CD8-positive, alpha-beta memory T cell (primary cell): ENCODE data around the gene PIK3R3. TPM values are rescaled to one million over a fixed set of nuclear protein-coding genes. Genes with fewer than 3 reads are reported as not detected.

Experiments used
- CTCF ChIA-PET: fragments of 350-600 bp; sonication (Branson Sonifier 250); formaldehyde crosslinking; loops from one replicate; lab custom pipeline; 2021; ENCODE audit warnings: antibody characterized with exemption; lab: Charles Lee
- POLR2A ChIA-PET: fragments of 350-600 bp; sonication (Branson Sonifier 250); formaldehyde crosslinking; loops from one replicate; lab custom pipeline; 2021; ENCODE audit warnings: antibody characterized with exemption; lab: Charles Lee
- DNase-seq, 5 donors: peaks; one replicate each; pipeline versions ENCODE4 v3.0.0 to v3.0.0-alpha.2; 2020 to 2022; ENCODE audit warnings: mixed read lengths in 1 of 5
- H3K27ac ChIP-seq: one replicate; pipeline ENCODE4 v1.7.0; 2013; ENCODE audit warnings: low read depth, mild to moderate bottlenecking, low read length, moderate library complexity
- H3K27me3 ChIP-seq: 2 replicates; pipeline ENCODE4 v1.7.0; 2013; ENCODE audit warnings: low read length, mild to moderate bottlenecking; ENCODE audit not compliant: insufficient read depth, poor library complexity, severe bottlenecking
- H3K36me3 ChIP-seq: 2 replicates; pipeline ENCODE4 v1.7.0; 2013; ENCODE audit warnings: mild to moderate bottlenecking, low read length, moderate library complexity; ENCODE audit not compliant: insufficient read depth
- H3K4me1 ChIP-seq: 2 replicates; pipeline ENCODE4 v1.7.0; 2013; ENCODE audit warnings: mild to moderate bottlenecking, low read length, moderate library complexity; ENCODE audit not compliant: insufficient read depth
- H3K4me3 ChIP-seq: 2 replicates; pipeline ENCODE4 v1.7.0; 2013; ENCODE audit warnings: mild to moderate bottlenecking, low read length
- H3K9me3 ChIP-seq: 2 replicates; pipeline ENCODE4 v1.7.0; 2013; ENCODE audit warnings: mild to moderate bottlenecking, low read length
- H3K27ac Mint-ChIP-seq, 8 donors: one replicate each; pipeline ENCODE4 v1.8.0; 2020 to 2021; ENCODE audit warnings: mixed read lengths in 8 of 8, mild to moderate bottlenecking in 6 of 8, inconsistent platforms in 3 of 8, moderate library complexity in 3 of 8
- H3K27me3 Mint-ChIP-seq, 2 donors: one replicate each; pipeline ENCODE4 v1.8.0; 2020 to 2021; ENCODE audit warnings: mixed read lengths in 2 of 2, mild to moderate bottlenecking in 1 of 2, moderate library complexity in 1 of 2
- H3K36me3 Mint-ChIP-seq, 3 donors: one replicate each; pipeline ENCODE4 v1.8.0; 2020 to 2021; ENCODE audit warnings: mixed read lengths in 3 of 3, inconsistent platforms in 1 of 3, mild to moderate bottlenecking in 1 of 3
- H3K4me1 Mint-ChIP-seq, 3 donors: one replicate each; pipeline ENCODE4 v1.8.0; 2020 to 2021; ENCODE audit warnings: mixed read lengths in 3 of 3, inconsistent platforms in 1 of 3, mild to moderate bottlenecking in 1 of 3
- H3K4me3 Mint-ChIP-seq, 7 donors: one replicate each; pipeline ENCODE4 v1.8.0; 2020 to 2021; ENCODE audit warnings: mixed read lengths in 7 of 7, mild to moderate bottlenecking in 6 of 7, moderate library complexity in 4 of 7, inconsistent platforms in 2 of 7
- H3K9me3 Mint-ChIP-seq, 5 donors: one replicate each; pipeline ENCODE4 v1.8.0; 2020 to 2022; ENCODE audit warnings: mixed read lengths in 5 of 5, mild to moderate bottlenecking in 3 of 5, moderate library complexity in 2 of 5, inconsistent platforms in 1 of 5
- polyA plus RNA-seq: library from polyadenylated mRNA; unstranded; fragments of 300-500 nt; fragmentation: Illumina TruSeq; gene quantifications from one replicate; pipeline ENCODE4 v1.2.3, GENCODE V29; 2021
- total RNA-seq, 2 experiments: library from RNA; stranded (reverse); gene quantifications; one replicate each; pipeline ENCODE4 v1.2.3, GENCODE V29; 2021

Gene PIK3R3
- total and polyA plus RNA-seq, 3 experiments from 2014 or later = 3.3 to 4.7 (median 4.3) TPM

DNA sequence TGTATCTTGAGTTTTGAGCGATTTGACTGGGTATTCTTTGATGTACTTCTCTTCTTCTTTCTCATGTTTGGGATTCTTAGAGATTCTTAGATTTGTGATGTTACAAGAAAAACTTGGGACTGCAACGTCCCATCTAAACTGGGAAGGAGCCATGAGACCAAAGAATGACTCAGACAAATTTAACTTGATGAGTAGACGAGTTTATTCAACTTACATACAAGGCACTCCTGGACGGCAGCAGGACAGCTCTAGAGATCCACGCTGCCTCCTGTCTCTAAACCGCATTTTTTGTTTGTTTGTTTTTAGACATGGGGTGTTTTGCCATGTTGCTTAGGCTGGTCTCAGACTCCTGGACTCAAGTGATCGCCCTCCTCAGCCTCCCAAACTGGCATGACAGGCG is 137.1 kb downstream of the PIK3R3 start:
- Mint-ChIP-seq H3K4me1 (no peaks in the 10 kb centered on the region), H3K9me3 (peaks cover 0 to 2% (median 0%) of the 10 kb centered on the region in 5 donors), H3K27me3 (no peaks in the 10 kb centered on the region), H3K36me3 (peaks cover 4 to 17% (median 5%) of the 10 kb centered on the region in 3 donors), H3K27ac (no peak overlapping the region), H3K4me3 (no peak overlapping the region)
- no peaks in the 10 kb centered on the region for H3K36me3 ChIP-seq
- DNase-seq = no peak
- H3K27ac ChIP-seq = no peak overlapping the region
- CTCF ChIA-PET = interaction anchor here (1.1 kb wide), 1 partner anchor 225 kb away, joined by 3 read pairs; no protein-coding TSS in a partner anchor
- no peaks in the 10 kb centered on the region for H3K4me1 ChIP-seq
- no peak overlapping the region for H3K4me3 ChIP-seq
- no peaks in the 10 kb centered on the region for H3K27me3 ChIP-seq
- no peaks in the 10 kb centered on the region for H3K9me3 ChIP-seq
- POLR2A ChIA-PET = no interaction called here

DNA sequence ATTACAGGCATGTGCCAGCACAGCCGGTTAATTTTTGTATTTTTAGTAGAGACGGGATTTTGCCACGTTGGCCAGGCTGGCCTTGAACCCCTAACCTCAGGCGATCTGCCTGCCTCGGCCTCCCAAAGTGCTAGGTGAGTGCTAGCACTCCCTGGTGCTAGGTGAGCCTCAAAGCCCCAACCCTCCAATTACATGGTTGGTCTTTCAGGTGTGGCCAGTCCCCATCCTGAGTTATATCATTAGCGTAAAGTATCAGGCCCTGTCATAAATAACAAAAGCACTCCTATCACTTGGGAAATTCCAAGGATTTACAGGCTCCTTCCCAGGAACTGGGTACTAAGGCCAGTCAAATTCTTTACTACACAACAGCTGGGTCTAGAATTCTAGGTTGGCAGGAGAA is 138.0 kb downstream of the PIK3R3 start:
- H3K36me3 Mint-ChIP-seq = peaks cover 2 to 17% (median 4%) of the 10 kb centered on the region in 3 donors
- no peaks in the 10 kb centered on the region for H3K27me3 ChIP-seq
- DNase-seq = no peak
- H3K4me1 Mint-ChIP-seq = no peaks in the 10 kb centered on the region
- H3K4me3 Mint-ChIP-seq = no peak overlapping the region
- peaks cover 0 to 2% (median 0%) of the 10 kb centered on the region in 5 donors for H3K9me3 Mint-ChIP-seq
- CTCF ChIA-PET = no interaction called here
- H3K9me3 ChIP-seq = no peaks in the 10 kb centered on the region
- POLR2A ChIA-PET = no interaction called here
- no peak overlapping the region for H3K27ac ChIP-seq
- H3K27ac Mint-ChIP-seq = no peak overlapping the region
- no peaks in the 10 kb centered on the region for H3K36me3 ChIP-seq
- no peaks in the 10 kb centered on the region for H3K4me1 ChIP-seq
- H3K27me3 Mint-ChIP-seq = no peaks in the 10 kb centered on the region
- no peak overlapping the region for H3K4me3 ChIP-seq

Other genes starting within 250 kb of the PIK3R3 start
- not detected for gene TSPAN1, start 42.5 kb upstream of the PIK3R3 start, total RNA-seq
- gene TSPAN1, start 42.5 kb upstream of the PIK3R3 start, polyA plus RNA-seq = not detected
- not detected for gene P3R3URF, start 43.9 kb upstream of the PIK3R3 start, total RNA-seq
- not detected for gene P3R3URF, start 43.9 kb upstream of the PIK3R3 start, polyA plus RNA-seq
- gene POMGNT1, start 65.8 kb upstream of the PIK3R3 start, total RNA-seq = 10 to 100 TPM; 56.4 to 61.4 TPM
- 34.2 TPM for gene POMGNT1, start 65.8 kb upstream of the PIK3R3 start, polyA plus RNA-seq
- gene LURAP1, start 70.7 kb upstream of the PIK3R3 start, total RNA-seq = not detected
- 0.13 TPM for gene LURAP1, start 70.7 kb upstream of the PIK3R3 start, polyA plus RNA-seq
- 10 to 100 TPM; 50.7 to 53.7 TPM for gene RAD54L, start 115.1 kb upstream of the PIK3R3 start, total RNA-seq
- 0.39 TPM for gene RAD54L, start 115.1 kb upstream of the PIK3R3 start, polyA plus RNA-seq
- gene LRRC41, start 171.0 kb upstream of the PIK3R3 start, total RNA-seq = 10 to 100 TPM; 40.3 to 41.3 TPM
- 49.9 TPM for gene LRRC41, start 171.0 kb upstream of the PIK3R3 start, polyA plus RNA-seq
- gene UQCRH, start 171.1 kb upstream of the PIK3R3 start, total RNA-seq = 100 to 1,000 TPM; 371 to 394 TPM
- gene UQCRH, start 171.1 kb upstream of the PIK3R3 start, polyA plus RNA-seq = 278 TPM
- 10 to 100 TPM; 29.5 to 32.4 TPM for gene NSUN4, start 208.2 kb upstream of the PIK3R3 start, total RNA-seq
- gene NSUN4, start 208.2 kb upstream of the PIK3R3 start, polyA plus RNA-seq = 14.5 TPM